H1 (cell line): ENCODE data around the gene PNO1.

Experiments
- CEBPB ChIP-seq: IDR thresholded peaks from 2 replicates; pipeline ENCODE4 v1.6.1; 2012; ENCODE audit warnings: low read depth, low read length
- CTCF ChIP-seq, 3 experiments: IDR thresholded peaks; 1 replicate in 2 of 3; 2 replicates in 1 of 3; pipeline versions ENCODE4 v1.5.1 to v1.6.1; 2011; ENCODE audit warnings: low read length in 3 of 3, mild to moderate bottlenecking in 3 of 3, inconsistent platforms in 2 of 3, low read depth in 1 of 3, moderate library complexity in 1 of 3; ENCODE audit not compliant: insufficient read depth in 1 of 3; ENCODE audit errors: control extremely low read depth in 1 of 3
- JUN ChIP-seq: IDR thresholded peaks from 2 replicates; pipeline ENCODE4 v1.6.1; 2011; ENCODE audit warnings: low read depth, mild to moderate bottlenecking, improper control_type of control experiment, low read length
- POLR2A ChIP-seq, 2 experiments: IDR thresholded peaks; 1 replicate in 1 of 2; 2 replicates in 1 of 2; pipeline ENCODE4 v1.6.1; 2011; ENCODE audit warnings: low read depth in 2 of 2, low read length in 2 of 2, mild to moderate bottlenecking in 2 of 2; ENCODE audit errors: control extremely low read depth in 1 of 2
- POLR2AphosphoS5 ChIP-seq: IDR thresholded peaks from 2 replicates; pipeline ENCODE4 v1.6.1; 2011; ENCODE audit warnings: low read depth, low read length
- SP4 ChIP-seq: IDR thresholded peaks from 2 replicates; pipeline ENCODE4 v1.6.1; 2012; ENCODE audit warnings: low read length, inconsistent platforms
- SUZ12 ChIP-seq: fragments of 200-600 bp; sonication (generic); IDR thresholded peaks from 2 replicates; pipeline ENCODE4 v1.6.1; 2012; ENCODE audit warnings: mild to moderate bottlenecking, inconsistent platforms, low read length, moderate library complexity, mixed read lengths

GRCh38 chr2:68214381-68214780 is 56.7 kb downstream of the PNO1 start:
- TF ChIP-seq CTCF (IDR thresholded peaks at IDR 0.05; ENCODE audit: control extremely low read depth in 1 of 3, insufficient read depth in 1 of 3, low read depth in 1 of 3, low read length in 3 of 3) (no peak), CEBPB (no peak), POLR2AphosphoS5 (no peak), SUZ12 (no peak), SP4 (no peak), POLR2A (IDR thresholded peaks at IDR 0.05; ENCODE audit: control extremely low read depth in 1 of 2, low read depth in 2 of 2, low read length in 2 of 2) (no peak), JUN (no peak)
